CD4-positive, alpha-beta T cell treated with Interferon gamma for 1 hour (primary cell): ENCODE measurements around the gene GBX1.

Experiments used
- DNase-seq: peaks from one replicate; pipeline ENCODE4 v3.0.0-alpha.2; 2020

The GBX1 gene

DNA sequence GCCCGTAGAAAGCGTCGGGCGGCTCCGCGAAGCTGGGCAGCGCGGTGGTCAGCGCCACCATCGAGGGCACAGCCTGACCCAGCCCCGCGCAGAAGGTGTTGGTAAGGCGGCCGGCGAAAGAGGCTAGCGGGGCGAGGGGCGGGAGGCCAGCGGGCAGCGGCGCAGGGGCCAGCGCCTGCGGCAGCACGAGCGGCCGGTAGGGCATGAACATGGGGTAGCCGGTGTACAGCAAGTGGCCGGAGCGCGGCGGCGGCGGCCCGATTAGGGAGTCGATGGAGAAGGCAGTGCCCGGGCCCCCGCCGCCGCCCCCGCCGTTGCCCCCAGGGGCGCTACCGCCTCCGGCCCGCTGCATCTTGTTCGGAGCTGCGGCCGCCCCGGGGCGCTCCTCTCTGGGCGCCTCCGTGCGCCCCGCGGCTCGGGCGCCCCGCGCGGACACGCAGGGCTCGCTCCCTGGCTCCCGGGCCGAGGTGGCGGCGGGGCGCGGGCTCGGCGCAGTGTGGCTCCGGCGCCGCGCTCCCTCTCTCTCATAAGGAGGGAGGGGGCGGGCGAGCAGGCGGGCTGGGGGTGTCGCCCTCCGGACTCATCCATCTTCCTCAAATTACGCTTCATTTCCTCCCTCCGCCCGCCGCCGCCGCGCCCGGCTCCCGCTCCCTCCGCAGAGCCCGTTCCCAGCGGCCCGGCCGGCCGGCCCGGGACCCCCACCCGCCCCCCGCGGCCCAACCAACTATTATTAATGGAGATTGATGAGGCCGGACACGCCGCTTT, at the start of gene GBX1:
Gene GBX1 (minus strand): TSS at position 498 of the 765 bp plus-strand sequence. CDS start 146 bp downstream, at position 352.
- no peak for DNase-seq

DNA sequence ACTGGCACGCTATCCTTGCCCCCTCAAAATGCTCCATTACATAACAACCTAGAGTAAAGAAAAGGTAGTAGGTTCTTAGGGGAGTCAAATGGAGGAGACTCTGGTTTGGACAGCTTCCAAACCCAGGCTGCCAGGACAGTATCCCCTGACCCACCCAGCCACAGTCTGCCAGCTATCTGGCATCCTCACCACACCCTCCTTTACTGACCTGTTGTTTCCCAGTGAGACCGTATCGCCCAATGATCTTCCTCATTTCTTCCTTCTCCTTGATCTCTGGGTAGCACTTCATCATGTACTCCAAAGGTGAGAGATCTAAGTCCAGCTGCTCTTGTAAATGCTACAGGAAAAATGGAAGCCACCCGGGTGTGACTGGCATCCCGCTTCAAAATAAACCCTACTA, 47.9 kb upstream of the GBX1 start:
- DNase-seq: no peak

DNA sequence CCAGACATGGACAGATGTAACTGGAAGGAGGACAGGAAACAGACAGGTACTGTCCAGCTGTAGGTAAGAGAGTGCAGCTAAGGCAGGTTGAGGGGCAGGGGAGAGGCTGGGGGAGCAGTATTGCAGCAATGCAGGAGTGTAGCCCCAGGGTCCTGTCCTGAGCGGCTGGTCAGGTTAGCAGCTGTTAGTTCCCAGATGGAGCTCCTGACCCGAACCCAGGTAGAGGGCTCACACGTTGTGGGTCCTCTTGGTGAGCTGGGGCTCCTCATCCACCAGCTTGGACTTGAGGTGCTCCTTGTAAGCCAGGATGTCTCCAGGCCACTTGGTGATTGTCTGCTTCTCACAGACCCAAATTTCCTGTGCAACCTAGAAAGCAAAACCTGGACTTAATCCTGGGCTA, 46.3 kb upstream of the GBX1 start:
- no peak for DNase-seq

DNA sequence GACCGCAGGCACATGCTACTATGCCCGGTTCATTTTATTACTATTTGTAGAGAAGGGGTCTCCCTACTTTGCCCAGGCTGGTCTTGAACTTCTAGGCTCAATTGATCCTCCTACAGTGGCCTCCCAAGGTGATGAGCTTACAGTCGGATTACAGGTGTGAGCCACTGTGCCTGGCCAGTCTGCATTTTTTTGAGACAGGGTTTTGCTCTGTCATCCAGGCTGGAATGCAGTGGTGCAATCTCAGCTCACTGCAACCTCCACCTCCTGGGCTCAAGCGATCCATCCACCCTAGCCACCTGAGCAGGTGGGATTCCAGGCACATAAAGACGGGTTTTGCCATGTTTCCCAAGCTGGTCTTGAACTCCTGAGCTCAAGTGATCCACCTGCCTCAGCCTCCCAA, 45.1 kb upstream of the GBX1 start:
- DNase-seq: no peak

DNA sequence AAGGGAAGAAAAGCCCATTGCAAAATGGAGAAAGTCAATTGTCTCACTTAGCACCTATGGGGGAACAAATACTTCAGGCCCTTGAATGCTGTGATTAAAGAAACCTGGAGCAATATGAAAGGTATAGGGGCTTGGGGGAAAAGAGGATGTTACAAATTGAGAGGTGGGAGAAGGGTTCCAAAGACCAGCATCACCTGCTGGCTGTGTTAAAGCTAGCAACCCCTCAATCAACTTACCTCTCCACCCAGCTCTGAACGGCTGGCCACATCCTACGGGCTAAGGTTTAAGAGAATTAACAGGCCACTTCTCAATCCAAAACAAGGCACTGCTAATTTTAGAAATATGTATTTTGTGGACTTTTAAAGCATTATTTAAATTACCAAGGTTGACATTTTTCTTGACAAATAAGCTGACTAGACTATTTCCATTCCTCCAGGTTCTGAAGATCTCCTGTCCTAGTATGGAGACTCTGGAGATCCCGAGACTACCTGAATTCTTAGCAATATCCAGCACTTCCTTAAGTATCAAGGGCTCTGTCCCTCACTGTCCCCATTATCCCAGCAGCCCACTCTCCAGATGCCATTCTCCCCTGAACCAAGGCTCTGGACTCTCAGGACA, 43.8 kb upstream of the GBX1 start:
- no peak for DNase-seq

DNA sequence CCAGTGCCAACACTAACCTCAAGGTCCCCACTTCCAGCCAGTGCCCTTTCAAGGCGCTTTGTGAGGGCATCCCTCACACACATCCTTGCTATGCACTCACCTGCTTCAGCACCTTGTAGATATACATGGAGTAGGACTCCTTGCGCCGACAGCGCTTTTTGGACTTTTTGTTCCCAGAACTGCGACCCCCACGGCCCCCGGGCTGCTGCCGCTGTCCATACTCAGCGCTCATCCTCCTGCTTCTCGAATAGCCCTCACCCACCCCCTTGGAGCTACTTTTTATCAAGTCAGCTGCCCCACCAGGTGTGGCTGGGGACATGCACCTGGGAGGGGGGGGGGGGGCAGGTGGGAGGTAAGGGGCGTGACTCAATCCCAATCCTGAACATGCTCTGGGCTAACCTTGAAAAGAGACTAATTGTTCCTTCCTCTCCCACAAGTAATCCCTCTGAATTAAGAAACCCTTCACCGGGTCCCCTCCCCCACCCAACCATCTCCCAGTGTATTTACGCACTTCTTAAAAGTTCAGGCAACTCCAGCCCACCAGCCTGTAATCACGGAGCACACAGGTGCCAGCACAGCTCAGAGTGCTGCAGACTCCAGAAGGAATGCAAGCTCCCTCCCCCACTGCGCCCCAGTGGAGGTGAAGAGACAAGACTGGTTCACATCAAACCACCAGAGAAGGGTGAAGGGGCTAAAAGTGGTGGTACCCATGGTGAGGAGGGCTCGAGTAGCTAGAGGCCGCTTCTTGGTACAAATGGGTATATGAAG, 42.8 kb upstream of the GBX1 start, which contains the start of gene H2BK1:
Gene H2BK1 (minus strand): TSS at position 402 of the 768 bp plus-strand sequence. CDS start 170 bp downstream, at position 232.
- no peak for DNase-seq

DNA sequence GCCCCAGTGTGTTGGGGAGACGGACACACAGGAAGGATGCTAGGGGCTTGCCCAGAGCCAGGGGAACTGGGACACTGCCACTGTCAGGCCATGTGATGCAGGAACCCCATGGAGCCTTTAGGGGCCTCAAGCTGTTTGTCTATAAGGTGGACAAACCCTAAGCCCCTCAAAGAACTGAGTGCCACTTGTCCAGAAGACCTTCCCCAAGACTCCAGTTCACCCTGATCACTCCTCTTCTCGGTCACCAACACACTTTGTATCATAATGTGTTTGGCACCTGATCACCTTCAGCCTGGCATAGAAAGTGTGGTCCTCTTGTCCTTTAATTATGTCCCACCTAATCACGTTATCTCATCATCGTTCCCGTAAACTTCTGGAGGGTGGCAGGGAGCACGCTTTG, 42.1 kb upstream of the GBX1 start:
- DNase-seq: no peak

DNA sequence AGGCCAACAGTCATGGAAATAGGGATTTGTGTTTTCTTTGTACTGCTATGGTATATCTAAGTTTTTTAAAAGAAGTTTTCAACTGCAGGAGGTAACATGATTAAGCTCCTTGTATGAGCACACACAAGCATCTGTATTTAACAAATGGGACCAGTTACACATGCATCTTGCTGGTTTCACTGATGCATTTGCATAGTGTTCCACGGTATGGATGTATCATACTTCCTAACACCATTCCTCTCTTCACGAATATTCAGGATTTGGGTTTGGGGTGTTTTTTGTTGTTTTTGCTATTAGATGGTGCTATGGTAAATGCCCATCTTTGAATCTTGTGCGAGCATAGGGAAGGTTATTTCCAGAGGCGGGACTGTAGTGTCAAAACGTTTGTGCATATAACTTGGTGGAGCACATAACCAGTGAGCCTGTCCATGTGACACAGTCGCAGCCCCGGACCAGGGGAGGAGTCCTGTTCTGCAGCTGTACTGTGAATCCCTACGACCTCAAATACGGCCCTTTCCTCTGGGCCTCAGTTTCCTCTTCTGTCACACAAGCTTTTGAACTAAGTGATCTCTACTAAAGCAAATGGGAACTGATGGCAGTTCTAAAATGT, 40.9 kb upstream of the GBX1 start:
- DNase-seq: no peak

DNA sequence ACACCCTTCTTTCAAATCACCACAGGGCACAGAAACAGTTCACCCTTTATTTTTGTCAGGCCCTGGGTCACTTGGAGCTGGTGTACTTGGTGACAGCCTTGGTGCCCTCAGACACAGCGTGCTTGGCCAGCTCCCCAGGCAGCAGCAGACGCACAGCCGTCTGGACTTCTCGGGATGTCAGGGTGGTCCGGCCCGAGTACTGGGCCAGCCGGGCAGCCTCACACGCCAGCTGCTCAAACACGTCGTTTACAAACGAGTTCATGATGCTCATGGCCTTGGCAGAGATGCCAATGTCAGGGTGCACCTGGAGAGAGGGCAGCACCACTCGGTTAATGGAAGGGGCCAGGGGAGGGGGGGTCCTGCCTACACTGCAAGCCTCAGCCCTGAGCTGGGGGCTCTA, 40.3 kb upstream of the GBX1 start:
- no peak for DNase-seq

DNA sequence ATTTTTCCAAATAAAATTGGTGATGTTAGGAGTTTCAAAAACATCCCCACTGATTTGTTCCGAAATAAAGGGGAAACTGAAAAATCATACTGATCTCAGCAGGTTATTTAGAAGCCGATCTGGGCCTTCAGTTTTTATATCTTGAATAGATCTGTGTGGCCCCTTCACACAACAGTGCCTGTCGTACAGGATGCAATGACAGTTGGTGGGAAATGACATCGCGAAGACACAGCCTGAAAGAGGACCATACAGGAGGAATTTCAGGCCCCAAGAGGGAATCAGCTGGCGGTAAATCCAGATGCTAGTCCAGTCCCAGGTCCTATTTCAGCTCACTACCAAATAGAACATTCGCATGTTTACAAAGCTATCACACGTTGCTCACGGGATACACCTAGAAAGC, 39.8 kb upstream of the GBX1 start:
- no peak for DNase-seq

DNA sequence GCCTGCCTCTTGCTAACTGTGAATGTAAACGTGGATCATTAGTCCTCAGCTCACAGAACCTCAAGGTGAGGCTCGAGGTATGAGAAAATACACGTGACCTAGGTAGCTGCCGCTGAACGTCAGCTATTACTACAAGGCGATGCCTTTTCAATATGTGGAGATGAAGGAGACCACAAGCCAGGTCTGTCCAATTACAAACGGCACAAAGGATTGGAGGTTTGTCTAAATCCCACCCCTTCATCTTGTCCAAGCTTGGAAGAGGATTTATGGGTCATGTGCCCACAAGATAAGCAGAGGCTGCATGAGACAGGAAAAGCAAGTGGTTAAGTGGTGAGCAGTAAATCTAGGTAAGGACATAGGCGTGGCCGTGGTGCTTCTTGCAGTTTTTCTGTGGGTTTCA, 39.4 kb upstream of the GBX1 start:
- DNase-seq: no peak

DNA sequence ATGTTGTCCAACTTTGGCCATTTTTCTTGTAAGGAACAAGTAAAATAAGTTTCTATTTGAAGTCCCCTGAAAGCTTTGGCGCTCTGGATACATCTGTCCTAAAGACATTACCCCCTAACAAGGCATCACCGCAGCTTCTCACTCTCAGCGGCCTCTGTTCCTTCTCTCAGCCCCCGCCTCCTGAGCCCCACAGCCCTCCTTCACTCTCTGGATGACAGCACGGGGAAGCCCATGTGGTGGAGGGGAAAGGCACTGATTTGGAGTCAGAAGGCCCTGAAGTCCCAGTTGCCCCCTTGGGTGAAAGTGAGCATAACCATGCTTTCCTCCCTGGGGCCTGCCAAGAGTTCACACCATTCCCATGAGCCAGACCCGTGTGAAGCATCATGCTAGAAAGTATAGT, 38.2 kb upstream of the GBX1 start:
- DNase-seq: no peak

DNA sequence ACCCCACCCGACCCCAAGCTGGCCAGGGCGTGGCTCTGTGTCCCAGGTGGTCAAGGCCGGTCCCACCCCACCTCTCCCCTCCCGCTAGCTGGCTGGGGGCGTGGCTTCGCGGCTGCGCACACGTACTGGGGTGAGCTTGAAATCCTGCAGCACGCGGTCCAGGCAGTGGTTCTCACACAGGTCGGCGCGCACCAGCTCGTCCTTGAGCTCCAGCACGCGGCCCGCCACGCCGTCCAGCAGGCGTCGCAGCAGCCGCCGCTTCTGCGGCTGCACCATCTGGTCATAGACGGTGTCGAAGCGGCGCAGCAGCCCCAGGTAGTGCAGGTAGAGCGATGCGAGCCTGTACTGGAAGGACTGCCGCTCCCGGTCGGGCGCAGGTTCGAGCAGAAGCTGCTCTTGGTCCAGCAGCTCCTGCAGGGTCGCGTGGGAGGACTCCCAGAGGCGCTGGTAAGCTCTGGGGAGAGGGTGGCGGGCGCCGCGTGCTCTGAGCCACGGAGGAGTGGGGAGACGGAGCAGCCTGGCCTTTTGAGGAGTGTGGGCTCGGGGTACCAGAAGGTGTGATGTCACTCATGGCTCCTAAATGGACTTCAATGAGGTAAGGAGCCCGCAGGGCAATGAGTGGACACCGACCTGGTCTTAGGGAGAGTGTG, 37.0 kb upstream of the GBX1 start:
- DNase-seq: no peak

DNA sequence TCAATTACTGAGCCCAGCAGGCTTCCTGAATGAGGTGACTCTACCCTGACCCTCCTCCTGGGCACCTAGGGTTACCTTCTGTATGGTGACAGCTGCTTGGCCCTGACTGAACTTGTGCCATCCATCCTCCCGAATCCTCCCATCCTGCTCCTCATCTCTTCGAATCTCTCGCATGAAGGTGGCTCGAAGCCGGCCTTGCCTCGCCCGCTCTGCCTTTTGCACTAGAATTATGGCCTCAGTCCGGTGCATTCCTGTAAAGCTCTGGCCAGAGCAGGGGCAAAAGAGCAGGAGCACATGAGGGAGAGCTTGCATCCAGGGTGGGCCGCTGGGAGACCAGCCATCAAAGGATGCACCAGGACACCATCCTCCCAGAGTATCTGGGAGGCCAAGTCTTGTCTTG, 35.3 kb upstream of the GBX1 start:
- no peak for DNase-seq

DNA sequence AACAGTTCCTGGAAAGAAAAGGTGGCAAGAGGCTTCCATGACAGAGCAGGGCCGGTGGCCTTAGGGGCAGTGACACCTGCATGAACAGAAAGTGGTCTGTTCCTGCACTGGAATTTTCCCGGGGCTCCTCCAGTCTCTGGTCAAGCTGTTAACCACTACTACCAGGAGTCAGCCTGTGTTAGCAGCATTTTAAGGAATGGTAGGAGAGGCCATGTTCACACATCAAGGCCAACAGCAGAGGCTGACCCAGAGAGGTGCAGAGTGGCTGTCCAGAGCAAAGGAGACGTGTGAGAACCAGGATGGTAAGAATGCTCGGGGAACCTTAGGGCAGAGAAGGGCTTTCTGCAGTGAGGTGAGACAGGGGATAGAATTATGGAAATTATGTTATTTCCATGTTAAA, 34.3 kb upstream of the GBX1 start:
- no peak for DNase-seq

DNA sequence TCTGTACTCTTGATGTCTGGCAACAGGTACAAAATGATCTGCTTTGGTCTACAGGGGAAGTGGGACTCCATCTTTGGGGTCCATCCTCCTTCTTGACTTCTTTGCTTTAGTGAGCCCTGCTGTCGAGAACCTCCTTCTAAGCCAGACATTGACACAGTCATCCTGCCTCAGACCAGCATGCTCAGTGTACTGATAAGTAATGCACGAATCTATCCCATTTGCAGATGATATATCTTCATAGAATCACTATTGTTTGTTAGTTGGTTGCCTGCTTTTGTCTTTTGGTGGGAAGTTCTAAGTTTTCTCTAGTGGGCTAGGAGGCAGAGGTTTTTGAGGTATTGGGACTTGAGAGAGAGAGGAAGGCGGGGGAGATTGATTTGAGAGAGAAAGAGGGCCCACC, 33.9 kb upstream of the GBX1 start:
- no peak for DNase-seq

DNA sequence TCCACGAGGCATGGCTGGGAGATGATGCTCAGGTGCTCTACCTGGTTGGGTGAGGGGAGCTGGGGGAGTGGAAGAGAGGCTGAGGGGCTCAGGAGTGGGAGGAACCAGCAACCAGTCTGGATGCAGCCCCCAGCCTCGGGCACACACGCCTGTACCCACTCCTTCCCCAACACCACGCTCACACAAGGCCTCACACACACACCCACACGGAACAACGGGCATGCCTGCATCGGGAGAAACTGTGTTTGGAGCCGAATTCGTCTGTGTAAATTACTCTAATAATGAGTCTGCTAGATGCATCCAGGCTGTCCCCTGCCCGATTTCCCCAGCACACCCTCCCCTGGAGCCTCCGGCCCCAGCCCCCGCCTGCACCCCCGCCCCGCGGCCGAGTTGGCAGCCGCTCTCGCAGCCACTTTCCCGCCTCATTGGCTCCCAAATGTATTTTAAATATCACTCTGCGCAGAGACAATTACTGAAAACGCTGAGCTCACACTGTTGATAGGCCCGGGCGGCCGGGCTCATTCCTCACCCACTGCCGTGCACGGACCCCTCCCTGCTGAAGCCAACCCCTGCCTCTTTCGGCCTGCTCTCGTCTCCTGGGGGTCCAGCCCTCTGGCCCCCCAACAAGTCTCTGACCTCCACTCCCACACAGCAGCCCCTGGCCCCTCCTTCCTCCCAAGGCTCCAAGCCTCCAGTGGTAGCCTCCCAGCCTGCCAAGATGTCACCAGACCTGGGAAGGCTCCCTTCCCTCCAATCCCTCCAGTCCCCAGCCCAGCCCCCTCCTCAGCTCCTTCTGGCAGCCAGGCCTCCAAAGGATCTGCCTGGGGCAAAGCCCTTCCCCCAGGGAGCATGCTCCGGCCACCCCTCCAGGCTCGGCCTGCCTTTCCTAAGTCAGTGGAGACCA, 31.7 kb upstream of the GBX1 start:
- no peak for DNase-seq

DNA sequence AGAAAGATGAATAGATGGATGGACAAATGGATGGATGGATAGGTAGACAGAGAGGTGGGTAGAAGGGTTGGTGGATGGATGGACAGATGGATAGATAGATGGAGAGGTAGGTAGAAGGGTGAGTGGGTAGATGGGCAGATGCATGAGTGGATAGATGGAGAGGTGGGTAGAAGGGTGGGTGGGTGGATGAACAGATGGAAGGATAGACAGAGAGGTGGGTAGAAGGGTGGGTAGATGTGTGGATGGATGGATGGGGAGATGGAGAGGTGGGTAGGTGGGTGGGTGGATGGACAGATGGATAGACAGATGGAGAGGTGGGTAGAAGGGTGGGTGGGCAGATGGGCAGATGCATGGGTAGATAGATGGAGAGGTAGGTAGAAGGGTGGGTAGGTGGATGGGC, 30.4 kb upstream of the GBX1 start:
- no peak for DNase-seq

DNA sequence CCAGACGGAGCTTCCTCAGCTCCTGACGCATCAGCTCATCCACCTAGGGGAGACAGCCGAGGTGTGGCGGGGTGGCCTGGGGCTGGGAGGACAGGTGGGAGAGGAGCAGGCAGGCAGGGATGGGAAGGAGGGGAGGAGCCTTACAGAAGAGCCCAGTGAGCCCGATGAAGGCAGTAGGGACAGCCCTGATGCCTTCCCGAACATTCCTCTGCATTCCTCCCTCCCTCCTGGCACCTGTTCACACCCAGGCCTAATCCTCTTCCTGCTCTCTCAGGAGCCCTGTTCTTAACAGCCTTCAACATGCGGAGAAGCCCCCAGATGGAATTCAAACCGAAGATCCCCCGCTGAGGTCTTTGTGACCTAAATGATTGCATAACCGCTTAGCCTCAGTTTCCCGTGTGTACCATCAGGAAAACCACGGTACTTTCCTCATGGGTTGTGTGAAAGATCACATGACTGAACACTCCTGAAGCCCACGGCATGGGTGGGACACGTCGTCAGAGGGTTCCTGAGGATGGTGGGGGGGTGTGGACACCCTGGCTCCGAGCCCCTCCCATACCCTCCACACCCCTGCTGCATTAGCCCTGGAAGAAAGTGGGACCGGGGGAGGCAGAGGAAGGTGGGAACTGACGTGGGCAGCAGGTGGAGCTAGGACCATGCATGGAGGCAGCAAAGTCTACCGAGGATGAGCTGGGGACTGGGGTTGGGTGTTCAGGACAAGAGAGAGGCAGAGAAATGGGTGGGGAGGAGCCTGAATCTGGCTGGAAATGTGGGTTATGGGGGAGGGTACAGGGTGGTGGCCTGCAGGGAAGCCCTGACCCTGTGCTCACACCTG, 28.3 kb upstream of the GBX1 start:
- no peak for DNase-seq

DNA sequence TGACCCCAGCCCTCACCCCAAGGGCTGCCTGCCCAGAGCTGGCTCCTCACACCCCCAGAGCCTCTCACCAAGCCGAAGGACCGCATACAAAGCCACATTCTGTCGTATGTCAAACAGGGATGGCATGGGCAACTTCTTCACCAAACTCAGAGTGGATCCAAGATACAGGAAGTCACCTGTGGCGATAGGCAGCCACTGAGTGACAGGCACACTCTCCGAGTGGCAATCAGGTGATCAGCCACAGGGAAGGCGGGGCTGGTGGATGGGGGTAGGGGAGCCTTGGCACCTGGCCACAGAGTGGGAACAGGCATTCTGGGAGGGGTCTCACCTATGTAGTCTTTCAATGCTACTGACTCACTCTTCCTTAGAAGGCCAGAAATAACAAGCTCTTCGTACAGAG, 26.7 kb upstream of the GBX1 start:
- no peak for DNase-seq
